ENCODE measurements around the gene HEATR5A.

GRCh38 chr14:31346097-31346496, 74.3 kb downstream of the HEATR5A start:
- TF ChIP-seq CTCF (conservative IDR thresholded peaks at IDR 0.05 in 1 of 2, IDR thresholded peaks at IDR 0.05 in 1 of 2; ENCODE audit: low read depth in 1 of 2, low read length in 2 of 2), result no peak
- no peak for TF ChIP-seq EZH2 (IDR thresholded peaks at IDR 0.05; ENCODE audit: low read length, missing control alignments)

Measured in fibroblast of lung (primary cell).